ENCODE data around the gene PTPRT.

Gene PTPRT

DNA sequence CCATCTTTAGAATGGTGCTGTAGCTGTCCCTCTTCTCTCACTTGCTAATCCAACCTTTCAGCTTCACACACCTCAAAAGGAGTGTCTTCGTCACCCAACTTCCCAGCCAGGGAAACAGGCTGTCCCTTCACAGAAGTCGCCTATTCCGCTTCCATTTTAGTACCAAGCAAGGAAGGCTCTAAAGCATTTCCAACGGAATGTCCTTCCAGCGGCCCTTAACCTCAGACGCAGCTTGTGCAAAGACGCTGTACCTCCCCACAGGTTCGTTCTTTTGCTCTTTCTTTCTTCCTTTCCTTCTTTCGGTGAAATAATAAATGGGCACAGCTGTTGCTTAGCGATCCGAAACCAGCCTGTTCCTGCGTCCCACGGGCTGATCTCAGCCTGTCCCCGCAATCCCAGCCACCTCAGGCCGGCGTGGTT lies 1.5 kb downstream of the PTPRT start:
- no peak overlapping the region for H3K9ac ChIP-seq (ENCODE audit: low read length)
- no peak overlapping the region for H2BK5ac ChIP-seq (ENCODE audit: low read depth, low read length, poor library complexity, severe bottlenecking)
- H4K91ac ChIP-seq (ENCODE audit: low read length) = no peak overlapping the region
- no peak overlapping the region for H4K8ac ChIP-seq (ENCODE audit: low read length)
- WGBS = 6% methylated on average over 14 of the region's 16 CpGs
- H3K18ac ChIP-seq (ENCODE audit: low read depth in 1 of 2, low read length in 2 of 2) = no peak overlapping the region
- H2AFZ ChIP-seq (ENCODE audit: low read depth, low read length) = no peak overlapping the region
- no peaks in the 10 kb centered on the region for H3K36me3 ChIP-seq (ENCODE audit: control insufficient read depth in 1 of 2, insufficient read depth in 2 of 2, low read depth in 1 of 2, low read length in 2 of 2)
- H3K79me1 ChIP-seq (replicated peaks; ENCODE audit: low read length, poor library complexity, severe bottlenecking) = no peaks in the 10 kb centered on the region
- H2BK15ac ChIP-seq (ENCODE audit: low read depth, poor library complexity, severe bottlenecking) = no peak overlapping the region
- no peak overlapping the region for H3K27ac ChIP-seq (ENCODE audit: low read length, poor library complexity, severe bottlenecking)
- no peak overlapping the region for H3K23ac ChIP-seq (ENCODE audit: low read length in 2 of 2)
- no peak overlapping the region for H3K14ac ChIP-seq (ENCODE audit: low read length in 2 of 2)
- H3K27me3 ChIP-seq (ENCODE audit: control insufficient read depth in 1 of 2, insufficient read depth in 1 of 2, low read length in 2 of 2) = peaks cover 36 to 44% of the 10 kb centered on the region in 2 experiments
- no peak overlapping the region for H2BK12ac ChIP-seq (ENCODE audit: low read length in 2 of 2)
- H3K4me1 ChIP-seq (ENCODE audit: control insufficient read depth, insufficient read depth, low read depth, low read length) = peaks cover 3% of the 10 kb centered on the region
- peak overlapping the region in 1 of 2 experiments; percentile 44 for H3K4me3 ChIP-seq (ENCODE audit: insufficient read depth in 1 of 2, low read depth in 1 of 2, low read length in 2 of 2)
- H2BK120ac ChIP-seq (ENCODE audit: low read depth, low read length) = no peak overlapping the region
- no peak overlapping the region for H3K4ac ChIP-seq (ENCODE audit: low read depth in 1 of 2, low read length in 2 of 2)
- no peak overlapping the region for H3K4me2 ChIP-seq (ENCODE audit: low read length, poor library complexity, severe bottlenecking)
- H2AK5ac ChIP-seq (ENCODE audit: low read length, severe bottlenecking) = no peak overlapping the region
- no peaks in the 10 kb centered on the region for H3K9me3 ChIP-seq (ENCODE audit: control insufficient read depth, low read length)
- DNase-seq = no peak

DNA sequence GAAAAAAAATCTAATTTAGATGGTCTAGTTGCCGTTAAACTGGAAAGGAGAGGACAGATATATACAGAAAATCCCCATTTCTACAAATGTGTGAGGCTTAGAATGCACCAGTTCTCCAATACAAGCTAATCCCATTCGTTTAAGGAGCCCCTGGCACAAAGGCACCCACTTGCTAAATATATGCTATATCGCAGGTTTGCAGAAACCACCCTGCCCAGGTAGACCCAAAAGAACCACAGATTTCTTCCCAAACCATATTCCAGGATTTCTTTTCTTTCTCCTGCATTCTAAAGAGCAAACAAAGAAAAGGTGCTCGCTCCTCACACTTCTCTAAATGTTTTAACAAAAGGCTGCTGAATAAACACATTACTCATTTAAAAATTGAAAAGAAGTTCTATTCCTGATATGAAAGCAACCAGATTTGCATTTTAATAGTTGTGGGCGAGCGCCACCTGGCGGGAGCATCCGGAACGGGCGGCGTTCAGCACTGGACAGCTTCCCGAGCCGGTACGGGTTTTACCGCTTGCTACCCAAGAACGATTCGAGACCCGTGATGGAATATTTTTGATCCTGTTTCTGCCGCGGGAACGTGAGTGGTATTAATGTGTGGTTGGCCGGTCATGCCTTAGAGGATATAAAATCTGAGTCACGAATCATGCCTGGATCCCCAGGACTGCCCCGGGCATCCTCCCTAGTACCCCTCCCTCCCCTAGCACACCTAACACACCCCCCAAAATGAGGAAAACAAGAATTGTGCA lies 2.1 kb downstream of the PTPRT start:
- Histone ChIP-seq H3K9ac (ENCODE audit: low read length) (no peak overlapping the region), H2AFZ (ENCODE audit: low read depth, low read length) (no peak overlapping the region), H3K4me3 (ENCODE audit: insufficient read depth in 1 of 2, low read depth in 1 of 2, low read length in 2 of 2) (peak overlapping the region in 1 of 2 experiments; percentile 44), H3K27me3 (ENCODE audit: control insufficient read depth in 1 of 2, insufficient read depth in 1 of 2, low read length in 2 of 2) (peaks cover 36 to 38% of the 10 kb centered on the region in 2 experiments), H3K36me3 (ENCODE audit: control insufficient read depth in 1 of 2, insufficient read depth in 2 of 2, low read depth in 1 of 2, low read length in 2 of 2) (no peaks in the 10 kb centered on the region), H2BK12ac (ENCODE audit: low read length in 2 of 2) (no peak overlapping the region), H2AK5ac (ENCODE audit: low read length, severe bottlenecking) (no peak overlapping the region), H3K79me1 (replicated peaks; ENCODE audit: low read length, poor library complexity, severe bottlenecking) (no peaks in the 10 kb centered on the region), H2BK15ac (ENCODE audit: low read depth, poor library complexity, severe bottlenecking) (no peak overlapping the region), H3K4me2 (ENCODE audit: low read length, poor library complexity, severe bottlenecking) (no peak overlapping the region), H3K4me1 (ENCODE audit: control insufficient read depth, insufficient read depth, low read depth, low read length) (peaks cover 3% of the 10 kb centered on the region), H3K23ac (ENCODE audit: low read length in 2 of 2) (no peak overlapping the region), H2BK120ac (ENCODE audit: low read depth, low read length) (no peak overlapping the region), H2BK5ac (ENCODE audit: low read depth, low read length, poor library complexity, severe bottlenecking) (no peak overlapping the region), H4K91ac (ENCODE audit: low read length) (no peak overlapping the region), H3K14ac (ENCODE audit: low read length in 2 of 2) (no peak overlapping the region), H3K9me3 (ENCODE audit: control insufficient read depth, low read length) (no peaks in the 10 kb centered on the region), H3K27ac (ENCODE audit: low read length, poor library complexity, severe bottlenecking) (no peak overlapping the region), H3K4ac (ENCODE audit: low read depth in 1 of 2, low read length in 2 of 2) (no peak overlapping the region), H4K8ac (ENCODE audit: low read length) (no peak overlapping the region), H3K18ac (ENCODE audit: low read depth in 1 of 2, low read length in 2 of 2) (no peak overlapping the region)
- 10% methylated on average over 16 of the region's 24 CpGs for WGBS
- peak; percentile 30 for DNase-seq

DNA sequence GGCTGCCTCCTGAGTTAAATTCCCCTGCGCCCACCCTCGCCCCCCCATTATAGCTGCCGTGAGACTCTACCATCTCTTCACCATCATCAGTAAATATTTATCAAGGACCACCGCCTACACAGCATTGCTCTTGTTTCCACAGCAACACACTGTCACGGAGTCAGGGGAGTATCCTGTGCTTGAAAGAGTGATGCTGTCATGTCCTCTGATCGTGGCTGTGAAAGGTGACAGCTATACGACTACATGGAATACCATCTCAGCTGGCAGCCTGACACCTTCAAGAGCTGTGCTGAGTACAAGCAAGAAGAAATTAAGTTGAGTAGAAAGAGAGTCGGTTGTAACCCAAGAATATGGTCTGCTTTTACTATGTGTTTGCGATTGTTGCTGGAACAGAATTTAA lies 3.4 kb downstream of the PTPRT start:
- no peak overlapping the region for H2BK12ac ChIP-seq (ENCODE audit: low read length in 2 of 2)
- no peaks in the 10 kb centered on the region for H3K36me3 ChIP-seq (ENCODE audit: control insufficient read depth in 1 of 2, insufficient read depth in 2 of 2, low read depth in 1 of 2, low read length in 2 of 2)
- no peak overlapping the region for H4K91ac ChIP-seq (ENCODE audit: low read length)
- H3K9me3 ChIP-seq (ENCODE audit: control insufficient read depth, low read length) = no peaks in the 10 kb centered on the region
- no peak overlapping the region for H3K9ac ChIP-seq (ENCODE audit: low read length)
- peaks cover 27 to 29% of the 10 kb centered on the region in 2 experiments for H3K27me3 ChIP-seq (ENCODE audit: control insufficient read depth in 1 of 2, insufficient read depth in 1 of 2, low read length in 2 of 2)
- H3K4ac ChIP-seq (ENCODE audit: low read depth in 1 of 2, low read length in 2 of 2) = no peak overlapping the region
- no peak overlapping the region for H2BK5ac ChIP-seq (ENCODE audit: low read depth, low read length, poor library complexity, severe bottlenecking)
- no peak overlapping the region for H3K4me2 ChIP-seq (ENCODE audit: low read length, poor library complexity, severe bottlenecking)
- H3K4me3 ChIP-seq (ENCODE audit: insufficient read depth in 1 of 2, low read depth in 1 of 2, low read length in 2 of 2) = no peak overlapping the region
- 75% methylated on average over 9 of the region's 9 CpGs for WGBS
- no peak for DNase-seq
- peaks cover 3% of the 10 kb centered on the region for H3K4me1 ChIP-seq (ENCODE audit: control insufficient read depth, insufficient read depth, low read depth, low read length)
- no peak overlapping the region for H3K27ac ChIP-seq (ENCODE audit: low read length, poor library complexity, severe bottlenecking)
- no peak overlapping the region for H2BK120ac ChIP-seq (ENCODE audit: low read depth, low read length)
- no peak overlapping the region for H3K18ac ChIP-seq (ENCODE audit: low read depth in 1 of 2, low read length in 2 of 2)
- no peak overlapping the region for H2BK15ac ChIP-seq (ENCODE audit: low read depth, poor library complexity, severe bottlenecking)
- no peak overlapping the region for H2AK5ac ChIP-seq (ENCODE audit: low read length, severe bottlenecking)
- H3K79me1 ChIP-seq (replicated peaks; ENCODE audit: low read length, poor library complexity, severe bottlenecking) = no peaks in the 10 kb centered on the region
- H2AFZ ChIP-seq (ENCODE audit: low read depth, low read length) = no peak overlapping the region
- H3K23ac ChIP-seq (ENCODE audit: low read length in 2 of 2) = no peak overlapping the region
- H3K14ac ChIP-seq (ENCODE audit: low read length in 2 of 2) = no peak overlapping the region
- H4K8ac ChIP-seq (ENCODE audit: low read length) = no peak overlapping the region

DNA sequence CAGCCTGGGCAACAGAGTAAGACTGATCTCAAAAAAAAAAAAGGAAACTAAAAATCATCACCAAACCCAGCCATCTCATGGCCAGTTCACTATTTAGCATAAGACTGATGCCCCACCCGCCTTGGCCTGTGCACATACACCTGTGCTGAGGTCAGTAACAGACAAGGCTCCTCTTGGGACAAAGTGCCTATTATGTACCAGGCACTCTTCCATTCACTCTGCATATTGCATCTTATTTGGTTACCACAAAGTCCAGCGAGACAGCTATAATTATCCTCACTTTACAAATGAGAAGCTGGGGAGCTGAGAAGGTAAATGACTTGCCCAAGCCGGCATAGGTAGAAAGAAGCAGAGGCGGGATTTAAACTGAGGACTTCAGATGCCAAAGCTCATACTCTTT lies 3.8 kb downstream of the PTPRT start:
- Histone ChIP-seq H3K4ac (ENCODE audit: low read depth in 1 of 2, low read length in 2 of 2) (no peak overlapping the region), H3K9ac (ENCODE audit: low read length) (no peak overlapping the region), H4K91ac (ENCODE audit: low read length) (no peak overlapping the region), H3K4me3 (ENCODE audit: insufficient read depth in 1 of 2, low read depth in 1 of 2, low read length in 2 of 2) (no peak overlapping the region), H2BK15ac (ENCODE audit: low read depth, poor library complexity, severe bottlenecking) (no peak overlapping the region), H4K8ac (ENCODE audit: low read length) (no peak overlapping the region), H2AK5ac (ENCODE audit: low read length, severe bottlenecking) (no peak overlapping the region), H2BK5ac (ENCODE audit: low read depth, low read length, poor library complexity, severe bottlenecking) (no peak overlapping the region), H2BK120ac (ENCODE audit: low read depth, low read length) (no peak overlapping the region), H3K27me3 (ENCODE audit: control insufficient read depth in 1 of 2, insufficient read depth in 1 of 2, low read length in 2 of 2) (peaks cover 23 to 25% of the 10 kb centered on the region in 2 experiments), H2BK12ac (ENCODE audit: low read length in 2 of 2) (no peak overlapping the region), H3K9me3 (ENCODE audit: control insufficient read depth, low read length) (no peaks in the 10 kb centered on the region), H3K79me1 (replicated peaks; ENCODE audit: low read length, poor library complexity, severe bottlenecking) (no peaks in the 10 kb centered on the region), H3K23ac (ENCODE audit: low read length in 2 of 2) (no peak overlapping the region), H3K36me3 (ENCODE audit: control insufficient read depth in 1 of 2, insufficient read depth in 2 of 2, low read depth in 1 of 2, low read length in 2 of 2) (no peaks in the 10 kb centered on the region), H3K18ac (ENCODE audit: low read depth in 1 of 2, low read length in 2 of 2) (no peak overlapping the region), H3K27ac (ENCODE audit: low read length, poor library complexity, severe bottlenecking) (no peak overlapping the region), H3K14ac (ENCODE audit: low read length in 2 of 2) (no peak overlapping the region), H2AFZ (ENCODE audit: low read depth, low read length) (no peak overlapping the region), H3K4me1 (ENCODE audit: control insufficient read depth, insufficient read depth, low read depth, low read length) (peaks cover 3% of the 10 kb centered on the region), H3K4me2 (ENCODE audit: low read length, poor library complexity, severe bottlenecking) (no peak overlapping the region)
- DNase-seq = no peak
- 79% methylated on average over 4 of the region's 4 CpGs for WGBS
